GM12878 (cell line): ENCODE data around the gene TDRD3. TPM values are rescaled to one million over a fixed set of nuclear protein-coding genes. Genes with fewer than 3 reads are reported as not detected.

Experiments used
- CHD1 ChIP-seq: IDR thresholded peaks from 2 replicates; pipeline ENCODE4 v1.6.1; 2012; ENCODE audit warnings: low read depth, low read length, improper control_type of control experiment
- ESRRA ChIP-seq: IDR thresholded peaks from 2 replicates; pipeline ENCODE4 v1.6.1; 2012; ENCODE audit warnings: mild to moderate bottlenecking, low read length, improper control_type of control experiment
- FOS ChIP-seq: IDR thresholded peaks from 3 replicates; pipeline ENCODE4 v1.6.1; 2011; ENCODE audit warnings: borderline replicate concordance; ENCODE audit not compliant: insufficient read length; ENCODE audit errors: extremely low read depth
- GABPA ChIP-seq: IDR thresholded peaks from 2 replicates; pipeline ENCODE4 v1.6.1; 2014; ENCODE audit warnings: antibody characterized with exemption, low read depth, mild to moderate bottlenecking, inconsistent platforms
- HDGF ChIP-seq: fragments of 450-650 bp; IDR thresholded peaks from 2 replicates; pipeline ENCODE4 v1.6.1; 2016; ENCODE audit warnings: antibody characterized with exemption
- MYB ChIP-seq: fragments of 150-350 bp; IDR thresholded peaks from 2 replicates; pipeline ENCODE4 v1.6.1; 2014; ENCODE audit warnings: mild to moderate bottlenecking, low read depth, low read length, borderline replicate concordance
- NR2C1 ChIP-seq: fragments of 450-650 bp; IDR thresholded peaks from 2 replicates; pipeline ENCODE4 v1.6.1; 2017; ENCODE audit warnings: antibody characterized with exemption, mild to moderate bottlenecking, moderate library complexity
- NRF1 ChIP-seq: conservative IDR thresholded peaks from 2 replicates; pipeline ENCODE4 v1.6.1; 2011; ENCODE audit warnings: mild to moderate bottlenecking, low read depth, low read length, improper control_type of control experiment
- PBX3 ChIP-seq: IDR thresholded peaks from 2 replicates; pipeline ENCODE4 v1.6.1; 2011; ENCODE audit warnings: mild to moderate bottlenecking, low read depth, low read length, moderate library complexity; ENCODE audit not compliant: insufficient replicate concordance
- POU2F2 ChIP-seq: IDR thresholded peaks from 3 replicates; pipeline ENCODE4 v1.6.1; 2011; ENCODE audit warnings: low read depth, mild to moderate bottlenecking, low read length, borderline replicate concordance
- PRDM15 ChIP-seq: fragments of 450-650 bp; formaldehyde crosslinking; IDR thresholded peaks from 2 replicates; pipeline ENCODE4 v1.4.0; 2020; ENCODE audit warnings: mild to moderate bottlenecking, moderate library complexity
- RFX5 ChIP-seq: IDR thresholded peaks from 2 replicates; pipeline ENCODE4 v1.6.1; 2011; ENCODE audit warnings: low read depth, low read length, improper control_type of control experiment
- SRF ChIP-seq, 2 experiments: IDR thresholded peaks; 2 replicates each; pipeline ENCODE4 v1.6.1; 2011; ENCODE audit warnings: low read depth in 2 of 2, low read length in 2 of 2, mild to moderate bottlenecking in 1 of 2, moderate library complexity in 1 of 2
- WRNIP1 ChIP-seq: IDR thresholded peaks from 2 replicates; pipeline ENCODE4 v1.6.1; 2011; ENCODE audit warnings: low read depth, low read length, improper control_type of control experiment, borderline replicate concordance
- polyA plus RNA-seq, 11 experiments: library from polyadenylated mRNA; depleted of rRNA in 4 of 11; unstranded in 6 of 11; stranded (reverse) in 5 of 11; fragments of >200 nt; fragmentation: Nextera tagmentation in 4 of 11; fragmentation: Illumina TruSeq in 1 of 11; extraction: Ambion mirVana in 4 of 11; extraction: Trizol in 1 of 11; gene quantifications; 1 replicate in 1 of 11; 2 replicates in 10 of 11; pipeline versions ENCODE4 v1.2.1 to v1.2.3, GENCODE V29; 2011 to 2016; ENCODE audit warnings: inconsistent platforms in 2 of 11, missing spikeins in 2 of 11, low read depth in 1 of 11
- total RNA-seq, 4 experiments: library from RNA; depleted of rRNA in 3 of 4; stranded (reverse); fragments of >200 nt in 3 of 4; fragmentation: Illumina TruSeq in 1 of 4; extraction: Trizol in 1 of 4; gene quantifications; 2 replicates each; pipeline versions ENCODE4 v1.2.1 to v1.2.3, GENCODE V29; 2013 to 2021
- TF ChIP-seq, protein P1 (sequence below): fragments of 450-650 bp; IDR thresholded peaks from 2 replicates; pipeline ENCODE4 v1.6.1; 2017; ENCODE audit warnings: mild to moderate bottlenecking, low read depth, inconsistent platforms; ENCODE audit not compliant: poor library complexity, severe bottlenecking
- TF ChIP-seq, protein P2 (sequence below): IDR thresholded peaks from 2 replicates; pipeline ENCODE4 v1.6.1; 2012; ENCODE audit warnings: improper control_type of control experiment, low read depth, low read length; ENCODE audit not compliant: insufficient replicate concordance

The TDRD3 gene
- total and polyA plus RNA-seq, 10 of the 15 experiments (the other 5 are each of a cell fraction or from before 2014, with no cell fraction given) = 8.4 to 27.9 (median 15.8) TPM

GRCh38 chr13:60396783-60397703 lies at the start of gene TDRD3 (continued):
- TF ChIP-seq PBX3 (peak; percentile 52), FOS (no peak), PRDM15 (CRISPR knock-in tag) (no peak), GABPA (no peak), CHD1 (no peak), ESRRA (no peak), SRF (IDR thresholded peaks at IDR 0.05; ENCODE audit: low read depth in 2 of 2, low read length in 2 of 2) (no peak), NRF1 (no peak), HDGF (no peak), NR2C1 (peak; percentile 29; the same call in 1 of the 2 replicates), WRNIP1 (no peak), MYB (no peak), POU2F2 (no peak; the same call in 2 of the 3 replicates), RFX5 (0 out of 2 replicates have a peak, but pooled peaks have one; percentile 1)
- TF ChIP-seq, protein P1, sequence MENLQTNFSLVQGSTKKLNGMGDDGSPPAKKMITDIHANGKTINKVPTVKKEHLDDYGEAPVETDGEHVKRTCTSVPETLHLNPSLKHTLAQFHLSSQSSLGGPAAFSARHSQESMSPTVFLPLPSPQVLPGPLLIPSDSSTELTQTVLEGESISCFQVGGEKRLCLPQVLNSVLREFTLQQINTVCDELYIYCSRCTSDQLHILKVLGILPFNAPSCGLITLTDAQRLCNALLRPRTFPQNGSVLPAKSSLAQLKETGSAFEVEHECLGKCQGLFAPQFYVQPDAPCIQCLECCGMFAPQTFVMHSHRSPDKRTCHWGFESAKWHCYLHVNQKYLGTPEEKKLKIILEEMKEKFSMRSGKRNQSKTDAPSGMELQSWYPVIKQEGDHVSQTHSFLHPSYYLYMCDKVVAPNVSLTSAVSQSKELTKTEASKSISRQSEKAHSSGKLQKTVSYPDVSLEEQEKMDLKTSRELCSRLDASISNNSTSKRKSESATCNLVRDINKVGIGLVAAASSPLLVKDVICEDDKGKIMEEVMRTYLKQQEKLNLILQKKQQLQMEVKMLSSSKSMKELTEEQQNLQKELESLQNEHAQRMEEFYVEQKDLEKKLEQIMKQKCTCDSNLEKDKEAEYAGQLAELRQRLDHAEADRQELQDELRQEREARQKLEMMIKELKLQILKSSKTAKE = peak; percentile 76
- TF ChIP-seq, protein P2, sequence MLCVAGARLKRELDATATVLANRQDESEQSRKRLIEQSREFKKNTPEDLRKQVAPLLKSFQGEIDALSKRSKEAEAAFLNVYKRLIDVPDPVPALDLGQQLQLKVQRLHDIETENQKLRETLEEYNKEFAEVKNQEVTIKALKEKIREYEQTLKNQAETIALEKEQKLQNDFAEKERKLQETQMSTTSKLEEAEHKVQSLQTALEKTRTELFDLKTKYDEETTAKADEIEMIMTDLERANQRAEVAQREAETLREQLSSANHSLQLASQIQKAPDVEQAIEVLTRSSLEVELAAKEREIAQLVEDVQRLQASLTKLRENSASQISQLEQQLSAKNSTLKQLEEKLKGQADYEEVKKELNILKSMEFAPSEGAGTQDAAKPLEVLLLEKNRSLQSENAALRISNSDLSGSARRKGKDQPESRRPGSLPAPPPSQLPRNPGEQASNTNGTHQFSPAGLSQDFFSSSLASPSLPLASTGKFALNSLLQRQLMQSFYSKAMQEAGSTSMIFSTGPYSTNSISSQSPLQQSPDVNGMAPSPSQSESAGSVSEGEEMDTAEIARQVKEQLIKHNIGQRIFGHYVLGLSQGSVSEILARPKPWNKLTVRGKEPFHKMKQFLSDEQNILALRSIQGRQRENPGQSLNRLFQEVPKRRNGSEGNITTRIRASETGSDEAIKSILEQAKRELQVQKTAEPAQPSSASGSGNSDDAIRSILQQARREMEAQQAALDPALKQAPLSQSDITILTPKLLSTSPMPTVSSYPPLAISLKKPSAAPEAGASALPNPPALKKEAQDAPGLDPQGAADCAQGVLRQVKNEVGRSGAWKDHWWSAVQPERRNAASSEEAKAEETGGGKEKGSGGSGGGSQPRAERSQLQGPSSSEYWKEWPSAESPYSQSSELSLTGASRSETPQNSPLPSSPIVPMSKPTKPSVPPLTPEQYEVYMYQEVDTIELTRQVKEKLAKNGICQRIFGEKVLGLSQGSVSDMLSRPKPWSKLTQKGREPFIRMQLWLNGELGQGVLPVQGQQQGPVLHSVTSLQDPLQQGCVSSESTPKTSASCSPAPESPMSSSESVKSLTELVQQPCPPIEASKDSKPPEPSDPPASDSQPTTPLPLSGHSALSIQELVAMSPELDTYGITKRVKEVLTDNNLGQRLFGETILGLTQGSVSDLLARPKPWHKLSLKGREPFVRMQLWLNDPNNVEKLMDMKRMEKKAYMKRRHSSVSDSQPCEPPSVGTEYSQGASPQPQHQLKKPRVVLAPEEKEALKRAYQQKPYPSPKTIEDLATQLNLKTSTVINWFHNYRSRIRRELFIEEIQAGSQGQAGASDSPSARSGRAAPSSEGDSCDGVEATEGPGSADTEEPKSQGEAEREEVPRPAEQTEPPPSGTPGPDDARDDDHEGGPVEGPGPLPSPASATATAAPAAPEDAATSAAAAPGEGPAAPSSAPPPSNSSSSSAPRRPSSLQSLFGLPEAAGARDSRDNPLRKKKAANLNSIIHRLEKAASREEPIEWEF = no peak
